Prostate gland (tissue), 2 donors: ENCODE measurements around the gene FTL. TPM values are rescaled to one million over a fixed set of nuclear protein-coding genes. Genes with fewer than 3 reads are reported as not detected.

ENCODE experiments used
- DNase-seq: peaks from one replicate; pipeline ENCODE4 v3.0.0-alpha.2; 2019; ENCODE audit warnings: low spot score
- H3K27ac ChIP-seq, 2 donors: fragments of 200-600 bp; sonication (generic); 2 replicates each; pipeline ENCODE4 v1.5.1; 2017 to 2019
- H3K27me3 ChIP-seq: fragments of 200-600 bp; sonication (generic); replicated peaks from 2 replicates; pipeline ENCODE4 v1.5.1; 2019; ENCODE audit not compliant: insufficient read depth
- H3K36me3 ChIP-seq, 2 donors: fragments of 200-600 bp; sonication (generic); 1 replicate in 1 of 2; 2 replicates in 1 of 2; pipeline versions ENCODE4 v1.5.1 to v1.8.1; 2017 to 2019
- H3K4me1 ChIP-seq: fragments of 200-600 bp; sonication (generic); replicated peaks from 2 replicates; pipeline ENCODE4 v1.5.1; 2019
- H3K4me3 ChIP-seq, 2 donors: fragments of 200-600 bp; sonication (generic); 2 replicates each; pipeline ENCODE4 v1.5.1; 2017 to 2019
- H3K9me3 ChIP-seq: fragments of 200-600 bp; sonication (generic); 2 replicates; pipeline ENCODE4 v1.5.1; 2017
- CTCF ChIP-seq, 4 experiments: fragments of 200-600 bp in 2 of 4; fragments of 450-650 bp in 2 of 4; sonication (generic) in 2 of 4; IDR thresholded peaks; 1 replicate in 3 of 4; 2 replicates in 1 of 4; pipeline ENCODE4 v1.5.1; 2016 to 2019; ENCODE audit warnings: antibody characterized with exemption in 4 of 4, mild to moderate bottlenecking in 2 of 4, moderate library complexity in 2 of 4
- POLR2A ChIP-seq: fragments of 450-650 bp; IDR thresholded peaks from one replicate; pipeline ENCODE4 v1.6.1; 2016; ENCODE audit warnings: antibody characterized with exemption, mild to moderate bottlenecking
- POLR2AphosphoS5 ChIP-seq: sonication (generic); formaldehyde crosslinking; IDR thresholded peaks from one replicate; pipeline ENCODE4 v1.6.1; 2017; ENCODE audit warnings: antibody characterized with exemption
- WGBS: methylation state at CpG from one replicate; pipeline ENCODE4 v1.1.5; 2018; 5-methylcytosine and 5-hydroxymethylcytosine counted together
- intact Hi-C: fragments of 100-400 bp; cut with DNase I; formaldehyde crosslinking; loops from one replicate; pipeline ENCODE4 v1.14.2; 2022
- total RNA-seq, 2 donors: library from RNA; depleted of rRNA; stranded (reverse); fragments of >200 nt; gene quantifications; one replicate each; pipeline ENCODE4 v1.1.0, GENCODE V29; 2016

Gene FTL
- total RNA-seq, 2 donors from 2014 or later = 1,764 to 2,124 TPM

- H3K4me1 ChIP-seq = peaks cover 19% of the 10 kb centered on the region
- peak overlapping the region; percentile 74 to 88 for H3K4me3 ChIP-seq
- peak overlapping the region; percentile 97 to 98 for H3K27ac ChIP-seq
- no peaks in the 10 kb centered on the region for H3K27me3 ChIP-seq
- intact Hi-C loops = no loop called here
- H3K9me3 ChIP-seq = no peaks in the 10 kb centered on the region
- 12% methylated on average over 8 of the region's 8 CpGs for WGBS
- DNase-seq = peak; percentile 74
- no peaks in the 10 kb centered on the region for H3K36me3 ChIP-seq
- TF ChIP-seq CTCF (IDR thresholded peaks at IDR 0.05) (no peak), POLR2AphosphoS5 (peak; percentile 89), POLR2A (peak; percentile 83)
Measured at GRCh38 chr19:48991873-48992580, 26.9 kb downstream of the FTL start.

GRCh38 chr19:48992581-48993174, 27.6 kb downstream of the FTL start:
- WGBS = under 1% methylated on average over 20 of the region's 20 CpGs
- DNase-seq = no peak
- Histone ChIP-seq H3K27me3 (no peaks in the 10 kb centered on the region), H3K27ac (peak overlapping the region; percentile 97 to 98), H3K4me3 (peak overlapping the region; percentile 74 to 88), H3K36me3 (no peaks in the 10 kb centered on the region), H3K9me3 (no peaks in the 10 kb centered on the region), H3K4me1 (peaks cover 19% of the 10 kb centered on the region)
- intact Hi-C loops = no loop called here
- TF ChIP-seq POLR2AphosphoS5 (no peak), CTCF (IDR thresholded peaks at IDR 0.05) (no peak), POLR2A (no peak)

GRCh38 chr19:48993175-48994034, 28.3 kb downstream of the FTL start, which contains the start of the genes GYS1 and RUVBL2:
TSS of gene GYS1 (minus strand) at chr19:48993309. CDS start at chr19:48993112, 197 bp downstream.
TSS of gene RUVBL2 (plus strand) at chr19:48993887. CDS start at chr19:48993912, 25 bp downstream.
- peak; percentile 99 for TF ChIP-seq POLR2AphosphoS5
- peak; percentile 96 to 100 (median 99) for TF ChIP-seq CTCF (IDR thresholded peaks at IDR 0.05)
- TF ChIP-seq POLR2A = peak; percentile 99
- Histone ChIP-seq H3K27ac (peak within 1 kb of the TSS; percentile 97 to 98), H3K4me1 (peaks cover 19% of the 10 kb centered on the region), H3K36me3 (no peaks in the 10 kb centered on the region), H3K9me3 (no peaks in the 10 kb centered on the region), H3K27me3 (no peaks in the 10 kb centered on the region), H3K4me3 (peak within 1 kb of the TSS; percentile 74 to 88)
- peak; percentile 99 for DNase-seq
- WGBS = under 1% methylated on average over 50 of the region's 56 CpGs
- intact Hi-C loops = no loop called here

DNA sequence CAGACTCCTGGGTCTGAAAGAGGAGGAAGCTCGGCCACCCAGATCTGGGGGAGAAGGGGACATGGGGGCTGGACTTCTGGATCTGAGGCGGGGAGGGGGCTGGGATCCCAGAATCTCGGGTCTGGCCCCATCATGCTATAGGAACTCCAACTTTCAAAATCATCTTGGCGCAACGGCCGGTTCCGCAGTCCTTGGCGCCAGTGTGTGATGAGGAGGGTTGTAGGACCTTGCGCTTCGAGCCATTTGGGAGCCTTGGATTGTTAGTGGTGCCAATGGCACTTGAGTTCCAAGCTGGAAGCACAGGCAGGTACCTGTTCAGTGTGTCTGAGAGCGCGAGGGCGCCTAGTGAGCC, 28.9 kb downstream of the FTL start:
- Histone ChIP-seq H3K4me3 (peak overlapping the region; percentile 74 to 88), H3K27ac (peak overlapping the region; percentile 97 to 98), H3K36me3 (no peaks in the 10 kb centered on the region), H3K4me1 (peaks cover 19% of the 10 kb centered on the region), H3K9me3 (no peaks in the 10 kb centered on the region), H3K27me3 (no peaks in the 10 kb centered on the region)
- no peak for TF ChIP-seq POLR2A
- no peak for TF ChIP-seq CTCF (IDR thresholded peaks at IDR 0.05)
- no peak for TF ChIP-seq POLR2AphosphoS5
- DNase-seq = no peak
- intact Hi-C loops = no loop called here
- WGBS = 3% methylated on average over 13 of the region's 13 CpGs
